B cell (primary cell): ENCODE data around the gene COMT. TPM values are rescaled to one million over a fixed set of nuclear protein-coding genes. Genes with fewer than 3 reads are reported as not detected.

Experiments used
- ATAC-seq: fragments of 200-7000 bp; cut with Tn5 transposase; one replicate; pipeline ENCODE4 v1.10.0; 2021; ENCODE audit warnings: low read depth, mild to moderate bottlenecking, moderate number of reproducible peaks, moderate library complexity
- CTCF ChIA-PET: fragments of 350-600 bp; sonication (Branson Sonifier 250); formaldehyde crosslinking; loops from one replicate; lab custom pipeline; 2021; ENCODE audit warnings: antibody characterized with exemption, inconsistent platforms; lab: Charles Lee
- POLR2A ChIA-PET: fragments of 350-600 bp; sonication (Branson Sonifier 250); formaldehyde crosslinking; loops from one replicate; lab custom pipeline; 2021; ENCODE audit warnings: antibody characterized with exemption; lab: Charles Lee
- DNase-seq: peaks from one replicate; pipeline ENCODE4 v3.0.0; 2013
- H2AFZ ChIP-seq: 2 replicates; pipeline ENCODE4 v1.6.1; 2012; ENCODE audit warnings: mild to moderate bottlenecking, low read depth, low read length; ENCODE audit not compliant: insufficient read depth, poor library complexity, severe bottlenecking
- H3K27ac ChIP-seq, 2 donors: 1 replicate in 1 of 2; 2 replicates in 1 of 2; pipeline ENCODE4 v1.5.1; 2012 to 2013; ENCODE audit warnings: low read length in 2 of 2, mild to moderate bottlenecking in 2 of 2, moderate library complexity in 1 of 2
- H3K27me3 ChIP-seq, 4 experiments: fragments of 200-600 bp in 1 of 4; sonication (generic) in 1 of 4; replicated peaks in 1 of 4; 1 replicate in 2 of 4; 2 replicates in 2 of 4; pipeline versions ENCODE4 v1.6.1 to v1.7.0; 2013 to 2016; ENCODE audit warnings: low read length in 3 of 4, mild to moderate bottlenecking in 2 of 4, mixed read lengths in 1 of 4, moderate library complexity in 1 of 4; ENCODE audit not compliant: insufficient read depth in 4 of 4, control insufficient read depth in 3 of 4; ENCODE audit errors: control extremely low read depth in 1 of 4
- H3K36me3 ChIP-seq, 2 experiments: replicated peaks in 1 of 2; 1 replicate in 1 of 2; 2 replicates in 1 of 2; pipeline versions ENCODE4 v1.6.1 to v1.7.1; 2013; ENCODE audit warnings: low read length in 1 of 2; ENCODE audit not compliant: insufficient read depth in 2 of 2, control insufficient read depth in 1 of 2; ENCODE audit errors: control extremely low read depth in 1 of 2, extremely low read depth in 1 of 2
- H3K4me1 ChIP-seq, 2 donors: fragments of 200-600 bp in 1 of 2; sonication (generic) in 1 of 2; 1 replicate in 1 of 2; 2 replicates in 1 of 2; pipeline versions ENCODE4 v1.5.1 to v1.6.1; 2013 to 2017; ENCODE audit warnings: low read length in 2 of 2; ENCODE audit not compliant: control insufficient read depth in 2 of 2, insufficient read depth in 2 of 2
- H3K4me2 ChIP-seq: replicated peaks from 2 replicates; pipeline ENCODE3; 2012; ENCODE audit warnings: mild to moderate bottlenecking, low read depth, low read length; ENCODE audit not compliant: poor library complexity, severe bottlenecking
- H3K4me3 ChIP-seq, 5 experiments: fragments of 200-600 bp in 1 of 5; sonication (generic) in 1 of 5; 1 replicate in 3 of 5; 2 replicates in 2 of 5; pipeline versions ENCODE4 v1.5.1 to v1.7.0; 2011 to 2016; ENCODE audit warnings: low read length in 4 of 5, mild to moderate bottlenecking in 4 of 5, low read depth in 2 of 5, control low read depth in 1 of 5, moderate library complexity in 1 of 5; ENCODE audit not compliant: insufficient read depth in 1 of 5; ENCODE audit errors: control extremely low read depth in 1 of 5, extremely low read depth in 1 of 5
- H3K79me2 ChIP-seq: fragments of 200-600 bp; sonication (generic); one replicate; pipeline ENCODE4 v1.6.0; 2016; ENCODE audit warnings: low read length; ENCODE audit not compliant: control insufficient read depth, insufficient read depth
- H3K9ac ChIP-seq: fragments of 200-600 bp; sonication (generic); 2 replicates; pipeline ENCODE4 v1.6.1; 2017; ENCODE audit warnings: mild to moderate bottlenecking, low read length, moderate library complexity
- H3K9me3 ChIP-seq, 3 donors: one replicate each; pipeline versions ENCODE4 v1.6.1 to v1.7.1; 2013; ENCODE audit warnings: low read length in 2 of 3; ENCODE audit not compliant: control insufficient read depth in 2 of 3, insufficient read depth in 1 of 3; ENCODE audit errors: control extremely low read depth in 1 of 3
- H4K20me1 ChIP-seq: 2 replicates; pipeline ENCODE4 v1.6.0; 2012; ENCODE audit warnings: mild to moderate bottlenecking, low read length; ENCODE audit not compliant: insufficient read depth, control insufficient read depth, poor library complexity, severe bottlenecking
- H3K27ac Mint-ChIP-seq: one replicate; pipeline ENCODE4 v1.8.0; 2021; ENCODE audit warnings: mixed read lengths
- H3K27me3 Mint-ChIP-seq: one replicate; pipeline ENCODE4 v1.8.0; 2021; ENCODE audit warnings: mixed read lengths
- H3K4me1 Mint-ChIP-seq: one replicate; pipeline ENCODE4 v1.8.0; 2021; ENCODE audit warnings: mixed read lengths
- H3K4me3 Mint-ChIP-seq: one replicate; pipeline ENCODE4 v1.8.0; 2021; ENCODE audit warnings: mixed read lengths
- H3K9me3 Mint-ChIP-seq: one replicate; pipeline ENCODE4 v1.8.0; 2022; ENCODE audit warnings: mixed read lengths; ENCODE audit not compliant: insufficient read depth
- EZH2 ChIP-seq: IDR thresholded peaks from 2 replicates; pipeline ENCODE4 v1.6.1; 2012; ENCODE audit warnings: borderline replicate concordance, low read depth, mild to moderate bottlenecking, moderate library complexity, low read length; ENCODE audit not compliant: insufficient read depth, poor library complexity, severe bottlenecking
- WGBS: methylation state at CpG from one replicate; pipeline ENCODE4 v1.1.5; 2013; ENCODE audit warnings: missing lambda C conversion rate; ENCODE audit not compliant: insufficient coverage; 5-methylcytosine and 5-hydroxymethylcytosine counted together
- intact Hi-C: fragments of 100-400 bp; cut with micrococcal nuclease; formaldehyde crosslinking; loops from one replicate; pipeline ENCODE4 v1.10.0; 2022
- polyA plus RNA-seq: library from polyadenylated mRNA; depleted of rRNA; stranded (reverse); fragments of >200 nt; gene quantifications from 2 replicates; pipeline ENCODE4 v1.2.3, GENCODE V29; 2012
- total RNA-seq, 2 donors: library from RNA; stranded (reverse); fragments of 120-200 nt in 1 of 2; gene quantifications; 1 replicate in 1 of 2; 2 replicates in 1 of 2; pipeline versions ENCODE4 v1.2.3 to v1.2.4, GENCODE V29; 2013 to 2022
- TF ChIP-seq, protein P1 (sequence below): fragments of 200-600 bp; IDR thresholded peaks from one replicate; pipeline ENCODE4 v1.8.0; 2022; ENCODE audit warnings: antibody characterized with exemption, mild to moderate bottlenecking

The COMT gene
- total and polyA plus RNA-seq, 2 donors (not counting 1 experiment from before 2014, with no cell fraction given), result 32.6 to 58.3 TPM

DNA sequence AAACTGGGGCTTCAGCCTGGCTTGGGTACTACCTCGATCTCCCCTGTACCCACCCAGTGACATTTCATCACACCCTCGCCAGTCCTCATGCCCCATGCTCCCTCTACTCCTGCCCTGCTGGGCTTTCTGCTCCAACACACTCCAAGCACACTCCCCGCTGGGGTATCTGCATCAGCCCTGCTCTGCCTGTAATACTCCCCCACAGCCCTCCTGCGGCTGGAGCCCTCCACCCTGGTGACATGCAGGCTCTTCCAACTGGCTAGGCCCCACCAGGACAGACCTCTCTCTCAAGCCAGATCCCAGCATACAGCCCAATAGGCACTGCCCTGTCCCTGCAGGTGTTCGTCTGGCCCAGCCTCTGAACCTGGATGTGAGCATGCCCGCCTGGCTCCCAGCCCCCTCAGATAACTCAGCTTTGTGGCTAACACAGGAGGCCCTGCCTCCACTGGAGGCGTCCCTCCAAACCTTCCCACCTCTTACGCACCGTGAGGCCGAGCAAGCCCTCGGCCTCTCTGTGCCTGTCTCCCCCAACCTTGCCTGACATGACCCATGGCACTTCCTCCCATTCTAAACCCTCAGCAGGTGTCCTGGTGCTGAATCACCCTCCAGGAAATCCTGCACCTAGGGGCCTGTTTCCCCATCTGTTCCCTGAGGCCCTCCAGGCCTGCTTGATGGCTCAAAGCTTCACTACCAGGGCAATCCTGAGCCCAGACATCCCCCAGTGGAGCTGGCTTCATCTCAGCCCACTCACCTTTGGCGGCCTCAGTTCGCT is 33.5 kb downstream of the COMT start:
- 27% methylated on average over 11 of the region's 13 CpGs for WGBS
- POLR2A ChIA-PET, result no interaction called here

DNA sequence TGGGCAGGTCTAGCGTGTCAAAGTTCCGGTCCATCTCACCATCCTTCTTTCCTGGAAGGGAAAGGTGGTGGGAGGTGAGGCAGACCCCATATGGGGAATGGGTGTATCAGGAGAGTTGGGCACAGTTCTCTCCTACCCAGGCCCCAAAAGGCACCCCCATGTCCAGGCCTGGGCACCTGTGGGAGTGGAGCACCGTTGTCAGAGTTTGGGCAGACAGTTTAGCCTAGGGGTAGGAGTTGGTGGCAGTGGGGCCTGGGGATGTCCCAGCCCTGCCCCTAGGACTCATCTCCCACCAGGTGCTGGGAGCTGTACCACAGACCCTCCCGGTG is 34.1 kb downstream of the COMT start:
- intact Hi-C loops, result no loop called here

More for the DNA sequence above, 33.5 kb downstream of the COMT start:
- Histone ChIP-seq H3K4me1 (peaks cover 0 to 4% of the 10 kb centered on the region in 2 donors), H3K9ac (no peak overlapping the region), H3K9me3 (no peaks in the 10 kb centered on the region), H3K4me2 (no peak overlapping the region), H3K36me3 (no peaks in the 10 kb centered on the region), H3K4me3 (no peak overlapping the region), H3K27me3 (no peaks in the 10 kb centered on the region), H3K27ac (no peak overlapping the region), H2AFZ (no peak overlapping the region), H3K79me2 (no peaks in the 10 kb centered on the region), H4K20me1 (no peaks in the 10 kb centered on the region)
- intact Hi-C loops, result loop anchor here (5.0 kb wide), 1 partner anchor 157 kb away; the partner anchor contains the start of gene ZDHHC8
- TF ChIP-seq EZH2, result no peak
- TF ChIP-seq, protein P1, sequence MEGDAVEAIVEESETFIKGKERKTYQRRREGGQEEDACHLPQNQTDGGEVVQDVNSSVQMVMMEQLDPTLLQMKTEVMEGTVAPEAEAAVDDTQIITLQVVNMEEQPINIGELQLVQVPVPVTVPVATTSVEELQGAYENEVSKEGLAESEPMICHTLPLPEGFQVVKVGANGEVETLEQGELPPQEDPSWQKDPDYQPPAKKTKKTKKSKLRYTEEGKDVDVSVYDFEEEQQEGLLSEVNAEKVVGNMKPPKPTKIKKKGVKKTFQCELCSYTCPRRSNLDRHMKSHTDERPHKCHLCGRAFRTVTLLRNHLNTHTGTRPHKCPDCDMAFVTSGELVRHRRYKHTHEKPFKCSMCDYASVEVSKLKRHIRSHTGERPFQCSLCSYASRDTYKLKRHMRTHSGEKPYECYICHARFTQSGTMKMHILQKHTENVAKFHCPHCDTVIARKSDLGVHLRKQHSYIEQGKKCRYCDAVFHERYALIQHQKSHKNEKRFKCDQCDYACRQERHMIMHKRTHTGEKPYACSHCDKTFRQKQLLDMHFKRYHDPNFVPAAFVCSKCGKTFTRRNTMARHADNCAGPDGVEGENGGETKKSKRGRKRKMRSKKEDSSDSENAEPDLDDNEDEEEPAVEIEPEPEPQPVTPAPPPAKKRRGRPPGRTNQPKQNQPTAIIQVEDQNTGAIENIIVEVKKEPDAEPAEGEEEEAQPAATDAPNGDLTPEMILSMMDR, result no peak
- Mint-ChIP-seq H3K4me3 (no peak overlapping the region), H3K27me3 (no peaks in the 10 kb centered on the region), H3K4me1 (peaks cover 14% of the 10 kb centered on the region), H3K27ac (no peak overlapping the region), H3K9me3 (no peaks in the 10 kb centered on the region)
- ATAC-seq (no peak), DNase-seq (no peak)
- CTCF ChIA-PET, result interaction anchor here (1.9 to 7.2 kb wide), 2 partner anchors 21 to 39 kb away, joined by 6 to 65 read pairs; no protein-coding TSS in a partner anchor

More for the DNA sequence above, 34.1 kb downstream of the COMT start:
- no peaks in the 10 kb centered on the region for H3K9me3 Mint-ChIP-seq
- ChIA-PET CTCF (interaction anchor here (7.2 kb wide), 1 partner anchor 38 kb away, joined by 65 read pairs; no protein-coding TSS in a partner anchor), POLR2A (no interaction called here)
- peaks cover 12% of the 10 kb centered on the region for H3K4me1 Mint-ChIP-seq
- Histone ChIP-seq H3K27ac (no peak overlapping the region), H2AFZ (no peak overlapping the region), H3K4me1 (peaks cover 0 to 3% of the 10 kb centered on the region in 2 donors), H3K4me2 (no peak overlapping the region), H3K79me2 (no peaks in the 10 kb centered on the region), H4K20me1 (no peaks in the 10 kb centered on the region), H3K27me3 (no peaks in the 10 kb centered on the region), H3K36me3 (no peaks in the 10 kb centered on the region), H3K4me3 (no peak overlapping the region), H3K9me3 (no peaks in the 10 kb centered on the region), H3K9ac (no peak overlapping the region)
- 100% methylated on average over 1 of the region's 4 CpGs for WGBS
- TF ChIP-seq, protein P1, result no peak
- no peak for TF ChIP-seq EZH2
- no peaks in the 10 kb centered on the region for H3K27me3 Mint-ChIP-seq
- no peak overlapping the region for H3K27ac Mint-ChIP-seq
- DNase-seq, result no peak
- no peak overlapping the region for H3K4me3 Mint-ChIP-seq
- no peak for ATAC-seq
